ENCODE measurements around the gene TMEM132D.
"Not testable (repeated sequence)": the region's sequence is repeated elsewhere in the genome, so short reads cannot be mapped to it uniquely, and the experiment has no call there.

TMEM132D gene

GRCh38 chr12:129903956-129904829 lies at the start of gene TMEM132D:
Gene TMEM132D (minus strand): TSS chr12:129904025.
- DNase-seq, result no peak

- DNase-seq, result no peak
Measured at GRCh38 chr12:129949651-129950050, 45.8 kb upstream of the TMEM132D start.

- DNase-seq, result no peak
Measured at GRCh38 chr12:129941618-129942017, 37.8 kb upstream of the TMEM132D start.

GRCh38 chr12:129938089-129938488 lies 34.3 kb upstream of the TMEM132D start:
- no peak for DNase-seq

- no peak for DNase-seq
Measured at GRCh38 chr12:129937426-129937825, 33.6 kb upstream of the TMEM132D start.

- no peak for DNase-seq
Measured at GRCh38 chr12:129928643-129929042, 24.8 kb upstream of the TMEM132D start.

- no peak for DNase-seq
Measured at GRCh38 chr12:129927316-129927900, 23.6 kb upstream of the TMEM132D start.

- DNase-seq, result peak; percentile 20 to 23
Measured at GRCh38 chr12:129911428-129912049, 7.7 kb upstream of the TMEM132D start.

GRCh38 chr12:129909051-129910020 lies 5.5 kb upstream of the TMEM132D start:
- DNase-seq, result no peak

GRCh38 chr12:129903092-129903945 lies 506 bp downstream of the TMEM132D start:
- no peak for DNase-seq

GRCh38 chr12:129902371-129903091 lies 1.3 kb downstream of the TMEM132D start:
- DNase-seq, result no peak

GRCh38 chr12:129901254-129901653 lies 2.6 kb downstream of the TMEM132D start:
- no peak for DNase-seq

GRCh38 chr12:129900306-129900705 lies 3.5 kb downstream of the TMEM132D start:
- no peak for DNase-seq

GRCh38 chr12:129899045-129899444 lies 4.8 kb downstream of the TMEM132D start:
- not testable (repeated sequence) for DNase-seq

GRCh38 chr12:129893691-129894090 lies 10.1 kb downstream of the TMEM132D start:
- DNase-seq, result no peak

- no peak for DNase-seq
Measured at GRCh38 chr12:129887101-129887500, 16.7 kb downstream of the TMEM132D start.

GRCh38 chr12:129886541-129886940 lies 17.3 kb downstream of the TMEM132D start:
- no peak for DNase-seq

GRCh38 chr12:129885287-129885686 lies 18.5 kb downstream of the TMEM132D start:
- no peak for DNase-seq

- DNase-seq, result no peak
Measured at GRCh38 chr12:129877411-129877810, 26.4 kb downstream of the TMEM132D start.

- no peak for DNase-seq
Measured at GRCh38 chr12:129873833-129874208, 30.0 kb downstream of the TMEM132D start.
